Measurements from ENCODE around the gene GPR68.

GPR68 gene

GRCh38 chr14:91255026-91255695 is 10.7 kb upstream of the GPR68 start:
- H3K27ac ChIP-seq (ENCODE audit: extremely low read depth, low read depth, low read length): no peak overlapping the region
- H3K9me3 ChIP-seq (ENCODE audit: control insufficient read depth, insufficient read depth, low read depth, low read length): no peaks in the 10 kb centered on the region
- TF ChIP-seq EGR2 (tag by site-specific recombination; IDR thresholded peaks at IDR 0.05; ENCODE audit: low read depth): peak; percentile 18; the same call in 1 of the 2 replicates
- TF ChIP-seq ZFP3 (tag by site-specific recombination; IDR thresholded peaks at IDR 0.05; ENCODE audit: low read depth): no peak
- TF ChIP-seq HOXD13 (CRISPR knock-in tag; IDR thresholded peaks at IDR 0.05; ENCODE audit: borderline replicate concordance): no peak
- no peak for TF ChIP-seq ZNF561 (tag by site-specific recombination; IDR thresholded peaks at IDR 0.05; ENCODE audit: borderline replicate concordance)
- 0 out of 2 replicates have a peak, but pooled peaks have one; percentile 13 for TF ChIP-seq PRDM1 (tag by site-specific recombination; IDR thresholded peaks at IDR 0.05)
- peak; percentile 30 for TF ChIP-seq ZFHX2 (tag by site-specific recombination; conservative IDR thresholded peaks at IDR 0.05)
- TF ChIP-seq ZNF19 (tag by site-specific recombination; IDR thresholded peaks at IDR 0.05; ENCODE audit: low read depth): no peak
- peak; percentile 51 for TF ChIP-seq CTCF (tag by site-specific recombination; IDR thresholded peaks at IDR 0.05)
- H3K36me3 ChIP-seq (ENCODE audit: control insufficient read depth in 2 of 2, insufficient read depth in 1 of 2, low read length in 2 of 2): no peaks in the 10 kb centered on the region
- POLR2A ChIA-PET: no interaction called here
- CTCF ChIA-PET: no interaction called here
- H3K4me3 ChIP-seq (ENCODE audit: low read depth, low read length): no peak overlapping the region
- H3K4me1 ChIP-seq (ENCODE audit: control insufficient read depth, insufficient read depth, low read length): 0 out of 2 replicates have a peak, but pooled peaks cover 8% of the 10 kb centered on the region

GRCh38 chr14:91254461-91254860 is 10.0 kb upstream of the GPR68 start:
- H3K27ac ChIP-seq (ENCODE audit: extremely low read depth, low read depth, low read length): no peak overlapping the region; the same call in 1 of the 2 replicates
- CTCF ChIA-PET: no interaction called here
- no peaks in the 10 kb centered on the region for H3K9me3 ChIP-seq (ENCODE audit: control insufficient read depth, insufficient read depth, low read depth, low read length)
- POLR2A ChIA-PET: no interaction called here
- H3K36me3 ChIP-seq (ENCODE audit: control insufficient read depth in 2 of 2, insufficient read depth in 1 of 2, low read length in 2 of 2): no peaks in the 10 kb centered on the region
- TF ChIP-seq ZNF843 (tag by site-specific recombination; IDR thresholded peaks at IDR 0.05) (no peak), ZNF639 (tag by site-specific recombination; IDR thresholded peaks at IDR 0.05) (no peak), ZNF768 (tag by site-specific recombination; IDR thresholded peaks at IDR 0.05) (peak; percentile 75; the same call in 1 of the 2 replicates)
- no peak overlapping the region for H3K4me3 ChIP-seq (ENCODE audit: low read depth, low read length)
- H3K4me1 ChIP-seq (ENCODE audit: control insufficient read depth, insufficient read depth, low read length): 0 out of 2 replicates have a peak, but pooled peaks cover 8% of the 10 kb centered on the region

- CTCF ChIA-PET: interaction anchor here (1.1 kb wide), 1 partner anchor 33 kb away, joined by 3 read pairs; no protein-coding TSS in a partner anchor
- H3K36me3 ChIP-seq (ENCODE audit: control insufficient read depth in 2 of 2, insufficient read depth in 1 of 2, low read length in 2 of 2): no peaks in the 10 kb centered on the region
- H3K4me3 ChIP-seq (ENCODE audit: low read depth, low read length): peak overlapping the region; percentile 44
- no peaks in the 10 kb centered on the region for H3K9me3 ChIP-seq (ENCODE audit: control insufficient read depth, insufficient read depth, low read depth, low read length)
- POLR2A ChIA-PET: no interaction called here
- 0 out of 2 replicates have a peak, but pooled peaks cover 8% of the 10 kb centered on the region for H3K4me1 ChIP-seq (ENCODE audit: control insufficient read depth, insufficient read depth, low read length)
- H3K27ac ChIP-seq (ENCODE audit: extremely low read depth, low read depth, low read length): peak overlapping the region; percentile 72; the same call in 1 of the 2 replicates
- peak; percentile 76 for TF ChIP-seq GLIS2 (tag by site-specific recombination; IDR thresholded peaks at IDR 0.05)
- no peak for TF ChIP-seq PBX3 (CRISPR knock-in tag; IDR thresholded peaks at IDR 0.05)
- TF ChIP-seq ZBTB10 (tag by site-specific recombination; IDR thresholded peaks at IDR 0.05): 0 out of 2 replicates have a peak, but pooled peaks have one; percentile 37
- no peak for TF ChIP-seq HOXD13 (CRISPR knock-in tag; IDR thresholded peaks at IDR 0.05; ENCODE audit: borderline replicate concordance)
- TF ChIP-seq ZFP37 (tag by site-specific recombination; IDR thresholded peaks at IDR 0.05): no peak
- peak; percentile 38; the same call in 1 of the 2 replicates for TF ChIP-seq ZNF600 (tag by site-specific recombination; IDR thresholded peaks at IDR 0.05)
- peak; percentile 95 for TF ChIP-seq ZNF335 (tag by site-specific recombination; conservative IDR thresholded peaks at IDR 0.05)
- peak; percentile 61; the same call in 1 of the 2 replicates for TF ChIP-seq ZBTB48 (tag by site-specific recombination; IDR thresholded peaks at IDR 0.05)
- TF ChIP-seq YY2 (tag by site-specific recombination; IDR thresholded peaks at IDR 0.05): 0 out of 2 replicates have a peak, but pooled peaks have one; percentile 19
- peak; percentile 80 for TF ChIP-seq KLF9 (tag by site-specific recombination; IDR thresholded peaks at IDR 0.05; ENCODE audit: low read depth)
- TF ChIP-seq KLF1 (tag by site-specific recombination; IDR thresholded peaks at IDR 0.05): 0 out of 2 replicates have a peak, but pooled peaks have one; percentile 14
Observed at GRCh38 chr14:91253795-91254323, 9.4 kb upstream of the GPR68 start.
